Measurements from ENCODE around the gene EBNA1BP2. TPM values are rescaled to one million over a fixed set of nuclear protein-coding genes. Genes with fewer than 3 reads are reported as not detected.

Gene EBNA1BP2
- total and polyA plus RNA-seq, 4 donors: 25.6 to 90.6 (median 41.6) TPM

GRCh38 chr1:43137445-43138052 lies 34.5 kb downstream of the EBNA1BP2 start:
- Histone ChIP-seq H3K9ac (ENCODE audit: low read depth in 1 of 2, low read length in 2 of 2) (no peak overlapping the region), H3K27ac (ENCODE audit: low read depth in 1 of 2, low read length in 2 of 2) (no peak overlapping the region), H3K4me1 (ENCODE audit: control insufficient read depth in 4 of 4, insufficient read depth in 4 of 4, low read length in 3 of 4) (no peaks in the 10 kb centered on the region), H3K9me3 (ENCODE audit: control insufficient read depth in 4 of 4, low read length in 3 of 4) (no peaks in the 10 kb centered on the region), H3K36me3 (ENCODE audit: control insufficient read depth in 4 of 4, insufficient read depth in 3 of 4, low read depth in 1 of 4, low read length in 3 of 4) (no peaks in the 10 kb centered on the region), H3K27me3 (ENCODE audit: control insufficient read depth in 4 of 4, insufficient read depth in 4 of 4, low read length in 3 of 4) (no peaks in the 10 kb centered on the region), H3K4me3 (ENCODE audit: low read depth in 1 of 3, low read length in 3 of 3) (no peak overlapping the region)
- WGBS: 88% methylated on average over 7 of the region's 7 CpGs
- DNase-seq (ENCODE audit: low spot score): no peak
- no peak for TF ChIP-seq HNF4A (conservative IDR thresholded peaks at IDR 0.05)
- no peak for TF ChIP-seq RAD21 (IDR thresholded peaks at IDR 0.05)
- no peak for TF ChIP-seq FOXA2 (IDR thresholded peaks at IDR 0.05)

- H3K36me3 ChIP-seq (ENCODE audit: control insufficient read depth in 4 of 4, insufficient read depth in 3 of 4, low read depth in 1 of 4, low read length in 3 of 4): no peaks in the 10 kb centered on the region
- H3K27me3 ChIP-seq (ENCODE audit: control insufficient read depth in 4 of 4, insufficient read depth in 4 of 4, low read length in 3 of 4): peaks cover 0 to under 1% (median 0%) of the 10 kb centered on the region in 4 donors
- H3K4me3 ChIP-seq (ENCODE audit: low read depth in 1 of 3, low read length in 3 of 3): no peak overlapping the region
- H3K9ac ChIP-seq (ENCODE audit: low read depth in 1 of 2, low read length in 2 of 2): no peak overlapping the region
- H3K9me3 ChIP-seq (ENCODE audit: control insufficient read depth in 4 of 4, low read length in 3 of 4): no peaks in the 10 kb centered on the region
- DNase-seq (ENCODE audit: low spot score): no peak
- no peaks in the 10 kb centered on the region for H3K4me1 ChIP-seq (ENCODE audit: control insufficient read depth in 4 of 4, insufficient read depth in 4 of 4, low read length in 3 of 4)
- no peak overlapping the region for H3K27ac ChIP-seq (ENCODE audit: low read depth in 1 of 2, low read length in 2 of 2)
- no peak for TF ChIP-seq RXRA (IDR thresholded peaks at IDR 0.05)
- no peak for TF ChIP-seq ATF3 (IDR thresholded peaks at IDR 0.05)
- TF ChIP-seq EGR1 (IDR thresholded peaks at IDR 0.05; ENCODE audit: low read depth in 2 of 2): no peak
- no peak for TF ChIP-seq TAF1 (conservative IDR thresholded peaks at IDR 0.05)
- TF ChIP-seq HNF4A (conservative IDR thresholded peaks at IDR 0.05): no peak
- no peak for TF ChIP-seq CTCF (IDR thresholded peaks at IDR 0.05; ENCODE audit: low read depth, low read length, missing input control)
- TF ChIP-seq ZBTB33 (IDR thresholded peaks at IDR 0.05): no peak
- no peak for TF ChIP-seq FOXA2 (IDR thresholded peaks at IDR 0.05)
- TF ChIP-seq REST (IDR thresholded peaks at IDR 0.05): no peak
- TF ChIP-seq HNF4G (IDR thresholded peaks at IDR 0.05): no peak
- no peak for TF ChIP-seq RAD21 (IDR thresholded peaks at IDR 0.05)
- no peak for TF ChIP-seq FOXA1 (IDR thresholded peaks at IDR 0.05)
- no peak for TF ChIP-seq GABPA (IDR thresholded peaks at IDR 0.05 in 1 of 2, conservative IDR thresholded peaks at IDR 0.05 in 1 of 2)
- no peak for TF ChIP-seq SP1 (IDR thresholded peaks at IDR 0.05)
- WGBS: 84% methylated on average over 9 of the region's 9 CpGs
Measured at GRCh38 chr1:43135857-43136781, 36.0 kb downstream of the EBNA1BP2 start.

Data from liver (tissue), 9 donors.